ENCODE measurements around the gene TSEN54. TPM values are rescaled to one million over a fixed set of nuclear protein-coding genes. Genes with fewer than 3 reads are reported as not detected.

The TSEN54 gene
- total RNA-seq, 1 experiment from 2014 or later: 42.6 TPM

- peaks cover 11% of the 10 kb centered on the region for H3F3A ChIP-seq (ENCODE audit: insufficient read depth, low read depth)
- no peaks in the 10 kb centered on the region for H3K9me2 ChIP-seq (ENCODE audit: insufficient read depth)
- ChIA-PET CTCF (no interaction called here), POLR2A (ENCODE audit: unreplicated experiment) (no interaction called here)
- H2AFZ ChIP-seq: no peak overlapping the region
- peaks cover 17% of the 10 kb centered on the region for H3K4me1 ChIP-seq (replicated peaks; ENCODE audit: insufficient read depth)
- H3K79me2 ChIP-seq (ENCODE audit: low read depth): no peaks in the 10 kb centered on the region
- BruUV-seq (replicated peaks): no TSS peak
- TF ChIP-seq CTCF (conservative IDR thresholded peaks at IDR 0.05) (no peak), EZH2 (IDR thresholded peaks at IDR 0.05; ENCODE audit: low read depth) (no peak)
- no peaks in the 10 kb centered on the region for H3K27me3 ChIP-seq (ENCODE audit: insufficient read depth, low read depth)
- intact Hi-C loops (cut with micrococcal nuclease; ENCODE audit: unreplicated experiment): no loop called here
- H4K20me1 ChIP-seq (ENCODE audit: insufficient read depth): no peaks in the 10 kb centered on the region; the same call in 1 of the 2 replicates
- no peaks in the 10 kb centered on the region for H3K36me3 ChIP-seq (ENCODE audit: low read depth)
- no peak overlapping the region for H3K4me2 ChIP-seq
- no peak overlapping the region for H3K27ac ChIP-seq
- H3K4me3 ChIP-seq: no peak overlapping the region
- H3K9me3 ChIP-seq (ENCODE audit: insufficient read depth, low read depth): no peaks in the 10 kb centered on the region
- DNase-seq: no peak
Measured at GRCh38 chr17:75568412-75569255, 52.3 kb downstream of the TSEN54 start.

GRCh38 chr17:75570034-75570676, 53.8 kb downstream of the TSEN54 start:
- no peaks in the 10 kb centered on the region for H3K9me3 ChIP-seq (ENCODE audit: insufficient read depth, low read depth)
- no peak overlapping the region for H3K4me2 ChIP-seq
- intact Hi-C loops (cut with micrococcal nuclease; ENCODE audit: unreplicated experiment): no loop called here
- BruUV-seq (replicated peaks): no TSS peak
- no peak for TF ChIP-seq EZH2 (IDR thresholded peaks at IDR 0.05; ENCODE audit: low read depth)
- no peak for TF ChIP-seq CTCF (conservative IDR thresholded peaks at IDR 0.05)
- H4K20me1 ChIP-seq (ENCODE audit: insufficient read depth): no peaks in the 10 kb centered on the region; the same call in 1 of the 2 replicates
- no peaks in the 10 kb centered on the region for H3K9me2 ChIP-seq (ENCODE audit: insufficient read depth)
- ChIA-PET CTCF (no interaction called here), POLR2A (ENCODE audit: unreplicated experiment) (interaction anchor here (0.6 kb wide), 1 partner anchor 476 kb away, joined by 8 read pairs; no protein-coding TSS in a partner anchor)
- no peak for DNase-seq
- H3K27ac ChIP-seq: no peak overlapping the region
- no peaks in the 10 kb centered on the region for H3K36me3 ChIP-seq (ENCODE audit: low read depth)
- H3K4me3 ChIP-seq: no peak overlapping the region
- no peak overlapping the region for H2AFZ ChIP-seq
- peaks cover 8% of the 10 kb centered on the region for H3K4me1 ChIP-seq (replicated peaks; ENCODE audit: insufficient read depth)
- no peaks in the 10 kb centered on the region for H3K27me3 ChIP-seq (ENCODE audit: insufficient read depth, low read depth)
- H3K79me2 ChIP-seq (ENCODE audit: low read depth): no peaks in the 10 kb centered on the region
- H3F3A ChIP-seq (ENCODE audit: insufficient read depth, low read depth): no peaks in the 10 kb centered on the region; the same call in 1 of the 2 replicates

DNA sequence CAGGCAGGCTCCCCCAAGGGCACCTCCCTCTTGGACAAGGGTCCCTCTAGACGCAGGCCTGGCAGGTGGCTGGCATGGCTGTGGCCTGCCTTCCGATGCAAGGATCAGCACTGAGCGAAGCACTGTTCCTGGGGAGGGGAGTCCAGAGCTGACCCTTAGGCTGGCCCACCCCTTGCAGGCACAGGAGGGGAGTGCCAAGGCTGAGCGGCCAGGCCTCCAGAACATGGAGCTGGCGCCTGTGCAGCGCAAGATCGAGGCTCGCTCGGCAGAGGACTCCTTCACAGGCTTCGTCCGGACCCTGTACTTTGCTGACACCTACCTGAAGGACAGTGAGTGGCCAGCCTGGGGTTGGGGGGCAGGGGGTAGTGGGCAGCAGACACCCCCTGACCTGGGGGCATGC, 54.4 kb downstream of the TSEN54 start:
- intact Hi-C loops (cut with micrococcal nuclease; ENCODE audit: unreplicated experiment): no loop called here
- H3K9me3 ChIP-seq (ENCODE audit: insufficient read depth, low read depth): no peaks in the 10 kb centered on the region
- no peak overlapping the region for H3K4me2 ChIP-seq
- H3F3A ChIP-seq (ENCODE audit: insufficient read depth, low read depth): no peaks in the 10 kb centered on the region; the same call in 1 of the 2 replicates
- H3K27me3 ChIP-seq (ENCODE audit: insufficient read depth, low read depth): no peaks in the 10 kb centered on the region
- no peak for DNase-seq
- TF ChIP-seq EZH2 (IDR thresholded peaks at IDR 0.05; ENCODE audit: low read depth) (no peak), CTCF (conservative IDR thresholded peaks at IDR 0.05) (no peak)
- no TSS peak for BruUV-seq (replicated peaks)
- no peak overlapping the region for H2AFZ ChIP-seq
- H3K9me2 ChIP-seq (ENCODE audit: insufficient read depth): no peaks in the 10 kb centered on the region
- peaks cover 2% of the 10 kb centered on the region for H3K4me1 ChIP-seq (replicated peaks; ENCODE audit: insufficient read depth)
- H3K36me3 ChIP-seq (ENCODE audit: low read depth): no peaks in the 10 kb centered on the region
- no peak overlapping the region for H3K27ac ChIP-seq
- no peak overlapping the region for H3K4me3 ChIP-seq
- no peaks in the 10 kb centered on the region; the same call in 1 of the 2 replicates for H4K20me1 ChIP-seq (ENCODE audit: insufficient read depth)
- ChIA-PET POLR2A (ENCODE audit: unreplicated experiment) (no interaction called here), CTCF (interaction anchor here (0.6 kb wide), 1 partner anchor 12 kb away, joined by 3 read pairs; no protein-coding TSS in a partner anchor)
- H3K79me2 ChIP-seq (ENCODE audit: low read depth): no peaks in the 10 kb centered on the region

Measured in PC-9 (cell line).